PC-3 (cell line): ENCODE data around the gene CYP4F2.

ENCODE experiments used
- CTCF ChIP-seq: fragments of 300-600 bp; sonication (generic); conservative IDR thresholded peaks from 2 replicates; pipeline ENCODE4 v1.5.1; 2017; ENCODE audit warnings: antibody characterized with exemption, low read depth, mild to moderate bottlenecking, low read length
- EZH2 ChIP-seq: fragments of 300-600 bp; sonication (generic); IDR thresholded peaks from one replicate; pipeline ENCODE4 v1.6.1; 2017; ENCODE audit warnings: antibody characterized with exemption, mild to moderate bottlenecking, low read length; ENCODE audit not compliant: unreplicated experiment

GRCh38 chr19:15831626-15832025 lies 66.2 kb downstream of the CYP4F2 start:
- no peak for TF ChIP-seq EZH2
- TF ChIP-seq CTCF: no peak
